SK-N-MC (cell line): Measurements from ENCODE around the gene RIPK3.
"Not testable (repeated sequence)": the region's sequence is repeated elsewhere in the genome, so short reads cannot be mapped to it uniquely, and the experiment has no call there.

Experiments used
- DNase-seq: peaks from one replicate; pipeline ENCODE4 v3.0.0-alpha.2; 2011; ENCODE audit warnings: low read depth, low spot score
- H3K27ac ChIP-seq: fragments of 200-600 bp; sonication (generic); 2 replicates; pipeline ENCODE4 v1.5.1; 2016; ENCODE audit warnings: mixed run types
- H3K36me3 ChIP-seq: fragments of 200-600 bp; sonication (generic); 2 replicates; pipeline ENCODE4 v1.6.1; 2017; ENCODE audit warnings: antibody characterized with exemption, low read length, mixed read lengths; ENCODE audit not compliant: insufficient read depth
- H3K4me3 ChIP-seq: fragments of 200-600 bp; sonication (generic); 2 replicates; pipeline ENCODE4 v1.5.1; 2016
- H3K9ac ChIP-seq: fragments of 200-600 bp; sonication (generic); 2 replicates; pipeline ENCODE4 v1.8.0; 2017; ENCODE audit warnings: mixed run types, mixed read lengths; ENCODE audit not compliant: insufficient read length
- H3K9me3 ChIP-seq: fragments of 200-600 bp; sonication (generic); 2 replicates; pipeline ENCODE4 v1.6.1; 2017; ENCODE audit warnings: low read depth, mild to moderate bottlenecking, antibody characterized with exemption, low read length, moderate library complexity, mixed read lengths
- EZH2 ChIP-seq: fragments of 200-600 bp; sonication (generic); IDR thresholded peaks from one replicate; pipeline ENCODE4 v1.6.1; 2017; ENCODE audit warnings: antibody characterized with exemption
- FOXP2 ChIP-seq: optimal IDR thresholded peaks from 2 replicates; pipeline ENCODE3; 2011; ENCODE audit warnings: mild to moderate bottlenecking, moderate library complexity; ENCODE audit not compliant: insufficient read depth; ENCODE audit errors: extremely low read length, control extremely low read depth
- POLR2AphosphoS5 ChIP-seq: IDR thresholded peaks from 2 replicates; pipeline ENCODE4 v1.6.1; 2012; ENCODE audit warnings: mild to moderate bottlenecking, low read depth, low read length, borderline replicate concordance

Gene RIPK3

GRCh38 chr14:24332268-24332993, 7.4 kb downstream of the RIPK3 start:
- Histone ChIP-seq H3K27ac (no peak overlapping the region), H3K4me3 (no peak overlapping the region), H3K9ac (no peak overlapping the region), H3K36me3 (no peaks in the 10 kb centered on the region), H3K9me3 (no peaks in the 10 kb centered on the region)
- peak; percentile 48 for DNase-seq
- TF ChIP-seq FOXP2 = peak; percentile 11
- TF ChIP-seq EZH2 = no peak

GRCh38 chr14:24331731-24332267, 8.0 kb downstream of the RIPK3 start:
- no peak for DNase-seq
- Histone ChIP-seq H3K27ac (no peak overlapping the region), H3K4me3 (no peak overlapping the region), H3K36me3 (no peaks in the 10 kb centered on the region), H3K9ac (no peak overlapping the region), H3K9me3 (no peaks in the 10 kb centered on the region)
- TF ChIP-seq POLR2AphosphoS5 (no peak), FOXP2 (no peak), EZH2 (no peak)

- Histone ChIP-seq H3K27ac (no peak overlapping the region), H3K9me3 (no peaks in the 10 kb centered on the region), H3K4me3 (no peak overlapping the region), H3K36me3 (no peaks in the 10 kb centered on the region), H3K9ac (no peak overlapping the region)
- TF ChIP-seq EZH2 (no peak), FOXP2 (no peak), POLR2AphosphoS5 (no peak)
- no peak for DNase-seq
Observed at GRCh38 chr14:24330973-24331674, 8.7 kb downstream of the RIPK3 start.

GRCh38 chr14:24329736-24330135, 10.1 kb downstream of the RIPK3 start:
- no peak for DNase-seq
- no peak overlapping the region for H3K27ac ChIP-seq
- H3K9ac ChIP-seq = no peak overlapping the region
- H3K9me3 ChIP-seq = no peaks in the 10 kb centered on the region
- TF ChIP-seq FOXP2 (no peak), POLR2AphosphoS5 (no peak), EZH2 (no peak)
- H3K36me3 ChIP-seq = no peaks in the 10 kb centered on the region
- H3K4me3 ChIP-seq = no peak overlapping the region

- Histone ChIP-seq H3K9ac (no peak overlapping the region), H3K36me3 (no peaks in the 10 kb centered on the region), H3K27ac (no peak overlapping the region), H3K4me3 (no peak overlapping the region), H3K9me3 (no peaks in the 10 kb centered on the region)
- TF ChIP-seq POLR2AphosphoS5 = no peak
- no peak for TF ChIP-seq FOXP2
- no peak for TF ChIP-seq EZH2
- DNase-seq = no peak
Observed at GRCh38 chr14:24329073-24329663, 10.6 kb downstream of the RIPK3 start.

GRCh38 chr14:24327914-24328313, 11.9 kb downstream of the RIPK3 start:
- H3K4me3 ChIP-seq, DNase-seq, H3K9me3 ChIP-seq, H3K36me3 ChIP-seq, H3K27ac ChIP-seq, H3K9ac ChIP-seq: not testable (repeated sequence)

- TF ChIP-seq POLR2AphosphoS5 (no peak), FOXP2 (no peak), EZH2 (no peak)
- no peak for DNase-seq
- no peak overlapping the region for H3K4me3 ChIP-seq
- no peaks in the 10 kb centered on the region for H3K36me3 ChIP-seq
- H3K9ac ChIP-seq = no peak overlapping the region
- H3K27ac ChIP-seq = no peak overlapping the region
- no peaks in the 10 kb centered on the region for H3K9me3 ChIP-seq
Observed at GRCh38 chr14:24327303-24327702, 12.5 kb downstream of the RIPK3 start.

GRCh38 chr14:24325963-24326362, 13.8 kb downstream of the RIPK3 start:
- no peak overlapping the region for H3K27ac ChIP-seq
- TF ChIP-seq FOXP2 (no peak), POLR2AphosphoS5 (no peak), EZH2 (no peak)
- no peak overlapping the region for H3K9ac ChIP-seq

More at GRCh38 chr14:24325963-24326362, 13.8 kb downstream of the RIPK3 start:
- H3K9me3 ChIP-seq = no peaks in the 10 kb centered on the region
- DNase-seq = no peak
- no peaks in the 10 kb centered on the region for H3K36me3 ChIP-seq
- no peak overlapping the region for H3K4me3 ChIP-seq
